ENCODE measurements around the gene MARCHF2.
A peak's percentile ranks its signal among the peaks of the same experiment; 100 is the strongest.
"Not testable (repeated sequence)": the region's sequence is repeated elsewhere in the genome, so short reads cannot be mapped to it uniquely, and the experiment has no call there.

The MARCHF2 gene

DNA sequence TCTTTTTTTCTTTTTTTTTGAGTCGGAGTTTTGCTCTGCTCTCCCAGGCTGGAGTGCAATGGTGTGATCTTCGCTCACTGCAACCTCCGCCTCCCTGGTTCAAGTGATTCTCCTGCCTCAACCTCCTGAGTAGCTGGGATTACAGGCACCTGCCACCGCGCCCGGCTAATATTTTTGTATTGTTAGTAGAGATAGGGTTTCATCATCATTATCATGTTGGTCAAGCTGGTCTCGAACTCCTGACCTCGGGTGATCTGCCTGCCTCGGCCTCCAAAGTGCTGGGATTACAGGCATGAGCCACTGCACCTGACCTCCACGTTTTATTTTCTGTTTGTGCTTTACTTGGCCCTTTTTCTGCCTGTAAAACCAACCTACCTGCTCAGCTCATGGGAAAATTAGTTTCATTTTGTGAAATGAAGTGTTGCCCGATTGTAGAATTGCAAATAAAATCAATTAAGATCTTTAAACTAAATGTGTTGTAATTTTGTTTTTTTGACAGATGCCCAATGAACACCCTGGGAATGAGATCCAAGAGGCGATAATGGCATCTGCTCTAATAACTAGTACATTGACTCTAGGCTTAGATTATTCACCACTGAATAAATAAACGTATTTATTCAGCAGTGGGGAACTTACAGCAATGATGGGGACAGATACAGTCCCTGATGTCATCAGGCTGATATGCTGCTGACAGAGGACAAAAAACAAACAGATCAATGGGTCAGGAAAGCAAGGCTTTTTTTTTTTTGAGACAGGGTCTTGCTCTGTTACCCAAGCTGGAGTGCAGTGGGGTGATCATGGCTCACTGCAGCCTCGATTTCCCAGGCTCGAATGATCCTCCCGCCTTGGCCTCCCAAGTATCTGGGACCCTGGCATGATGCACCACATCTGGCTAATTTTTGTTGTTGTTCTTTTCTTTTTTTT lies 25.2 kb upstream of the MARCHF2 start:
- DNase-seq, result no peak

- no peak for DNase-seq
These were observed 24.5 kb upstream of the MARCHF2 start for GRCh38 chr19:8388612-8388958.

- DNase-seq, result peak; percentile 98
These were observed 23.1 kb upstream of the MARCHF2 start, which contains the start of gene RAB11B for GRCh38 chr19:8389891-8390616. TSS of gene RAB11B (plus strand) at chr19:8390360. CDS start at chr19:8390417, 57 bp downstream.

DNA sequence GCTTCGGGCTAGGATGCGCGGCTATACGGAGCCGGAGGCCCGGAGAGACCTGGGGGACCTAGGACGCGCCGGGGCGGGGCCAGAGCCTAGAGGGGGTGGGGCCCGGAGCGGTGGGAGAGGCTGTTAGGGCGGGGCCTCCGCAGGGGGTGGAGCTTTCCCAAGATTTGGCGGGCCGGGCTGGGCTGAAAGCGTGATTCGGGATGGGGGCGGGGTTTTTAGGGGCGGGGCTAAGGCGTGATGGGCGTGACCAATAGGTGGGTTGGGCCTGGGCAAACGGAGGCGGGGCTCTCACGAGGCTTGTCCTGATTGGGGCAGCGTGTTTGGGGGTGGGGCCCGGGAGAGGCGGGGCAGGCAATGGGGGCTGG lies 22.5 kb upstream of the MARCHF2 start:
- DNase-seq, result peak; percentile 87

- DNase-seq, result no peak
These were observed 21.7 kb upstream of the MARCHF2 start for GRCh38 chr19:8391198-8392016.

DNA sequence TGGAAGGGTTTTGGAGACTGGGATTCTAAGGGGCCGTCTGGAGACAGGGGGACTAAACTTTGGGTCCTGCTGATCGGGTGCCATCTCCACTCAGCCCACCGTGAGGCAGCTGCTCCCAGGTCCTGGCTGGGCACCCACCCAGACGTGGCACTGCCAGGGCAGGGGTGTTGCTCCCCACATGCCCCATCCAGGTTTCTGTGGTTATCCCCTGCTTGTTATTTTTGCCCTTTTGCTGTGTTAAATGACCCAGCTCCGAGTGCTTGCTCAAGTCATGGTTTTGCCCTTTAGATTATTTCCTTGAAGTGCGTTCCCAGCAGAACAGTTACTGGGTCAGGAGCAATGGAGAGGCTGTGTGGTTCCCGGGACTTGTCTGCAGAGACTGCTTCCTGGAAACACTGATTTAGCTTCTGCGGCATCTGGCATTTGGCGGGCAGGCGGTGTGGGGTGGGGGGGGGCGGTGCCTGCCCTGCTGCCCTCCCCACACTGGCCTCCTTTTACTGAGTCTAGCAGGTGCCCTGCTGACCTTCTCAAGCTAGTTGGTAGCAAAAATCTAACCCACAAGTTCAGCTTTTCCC lies 21.0 kb upstream of the MARCHF2 start:
- DNase-seq, result no peak

- no peak for DNase-seq
These were observed 19.8 kb upstream of the MARCHF2 start for GRCh38 chr19:8393192-8393870.

DNA sequence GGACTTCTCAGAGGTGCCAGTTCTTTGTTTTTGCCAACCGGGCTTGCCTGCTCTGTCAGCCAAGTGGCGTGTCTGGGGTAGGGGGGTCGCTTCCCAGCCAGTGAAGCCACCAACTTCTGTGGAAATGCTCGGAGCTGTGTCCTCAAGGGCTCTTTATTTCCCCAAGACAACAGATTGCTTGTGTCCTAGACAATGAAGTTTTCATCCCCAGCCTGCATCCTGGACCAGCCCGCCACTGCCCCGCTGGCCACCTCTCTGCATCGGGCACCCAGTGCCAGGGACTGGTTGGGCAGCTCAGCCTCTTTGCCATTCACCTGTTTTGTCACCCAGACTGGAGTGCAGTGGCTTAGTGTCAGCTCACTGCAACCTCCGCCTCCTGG lies 19.2 kb upstream of the MARCHF2 start:
- no peak for DNase-seq

GRCh38 chr19:8395621-8396082 lies 17.5 kb upstream of the MARCHF2 start:
- DNase-seq, result no peak

DNA sequence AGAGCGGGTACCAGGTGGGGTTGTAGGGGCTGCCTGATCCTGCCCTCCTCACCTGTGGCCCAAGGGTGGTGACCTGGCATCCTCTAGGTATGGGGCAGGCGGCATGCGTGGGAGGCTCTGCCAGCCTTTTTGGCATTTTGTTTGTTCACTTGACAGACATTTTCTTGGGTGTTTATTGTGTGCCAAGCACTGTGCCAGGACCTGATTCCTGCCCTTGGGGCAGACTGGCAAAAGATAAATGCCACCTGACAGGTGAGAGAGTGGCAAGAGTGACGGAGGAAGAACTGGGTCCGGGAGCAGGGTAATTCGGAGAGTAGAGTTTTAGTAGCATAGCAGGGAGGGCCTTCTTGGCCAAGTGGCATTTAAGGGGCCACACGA lies 16.9 kb upstream of the MARCHF2 start:
- no peak for DNase-seq

- DNase-seq, result peak; percentile 70
These were observed 16.4 kb upstream of the MARCHF2 start for GRCh38 chr19:8396563-8397203.

- no peak for DNase-seq
These were observed 15.8 kb upstream of the MARCHF2 start for GRCh38 chr19:8397271-8397670.

DNA sequence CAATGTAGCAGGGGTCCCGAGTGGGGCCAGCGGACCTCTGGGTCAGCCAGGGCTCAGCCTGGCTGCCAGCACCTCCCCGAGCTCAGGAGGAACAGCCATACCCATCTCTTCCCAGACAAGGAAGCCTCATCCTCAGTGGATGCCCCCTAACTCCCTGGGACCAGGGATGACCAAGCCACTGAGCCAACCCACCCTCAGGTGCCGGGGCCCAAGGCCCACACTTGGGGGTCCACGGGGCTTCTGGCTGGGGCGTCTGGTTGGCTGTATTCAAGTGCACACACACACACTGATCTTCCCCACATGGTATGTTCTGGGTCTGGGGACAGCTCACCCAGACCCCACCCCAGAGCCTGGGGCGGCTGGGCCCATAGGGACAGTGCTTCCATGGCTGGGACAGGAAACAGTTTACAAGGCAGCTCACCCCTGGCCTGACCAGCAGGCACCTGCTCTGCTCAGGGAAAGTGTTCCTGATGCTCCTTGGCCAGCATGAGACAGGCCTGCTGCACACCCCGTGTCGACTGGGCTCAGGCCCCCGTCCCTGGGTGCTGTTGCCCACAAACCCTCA lies 15.3 kb upstream of the MARCHF2 start:
- no peak for DNase-seq

- no peak for DNase-seq
These were observed 14.8 kb upstream of the MARCHF2 start for GRCh38 chr19:8398311-8398771.

- no peak for DNase-seq
These were observed 13.4 kb upstream of the MARCHF2 start for GRCh38 chr19:8399681-8400188.

DNA sequence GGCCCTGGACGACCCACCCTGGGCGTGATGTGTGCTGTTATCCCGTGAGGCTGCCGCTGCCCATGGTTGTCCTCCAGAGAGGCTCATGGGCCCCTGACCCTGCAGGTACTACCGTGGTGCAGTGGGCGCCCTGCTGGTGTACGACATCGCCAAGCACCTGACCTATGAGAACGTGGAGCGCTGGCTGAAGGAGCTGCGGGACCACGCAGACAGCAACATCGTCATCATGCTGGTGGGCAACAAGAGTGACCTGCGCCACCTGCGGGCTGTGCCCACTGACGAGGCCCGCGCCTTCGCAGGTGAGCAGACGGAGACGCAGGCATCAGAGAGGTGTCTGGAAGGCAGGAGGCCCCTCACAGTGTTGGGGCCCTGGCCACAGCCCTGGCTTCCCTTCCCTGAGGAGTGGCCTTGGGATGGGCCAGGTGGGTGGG lies 11.1 kb upstream of the MARCHF2 start:
- no peak for DNase-seq

GRCh38 chr19:8403098-8403819 lies 9.8 kb upstream of the MARCHF2 start:
- no peak for DNase-seq

GRCh38 chr19:8403820-8404109 lies 9.3 kb upstream of the MARCHF2 start:
- no peak for DNase-seq

- no peak for DNase-seq
These were observed 8.5 kb upstream of the MARCHF2 start for GRCh38 chr19:8404391-8405151.

DNA sequence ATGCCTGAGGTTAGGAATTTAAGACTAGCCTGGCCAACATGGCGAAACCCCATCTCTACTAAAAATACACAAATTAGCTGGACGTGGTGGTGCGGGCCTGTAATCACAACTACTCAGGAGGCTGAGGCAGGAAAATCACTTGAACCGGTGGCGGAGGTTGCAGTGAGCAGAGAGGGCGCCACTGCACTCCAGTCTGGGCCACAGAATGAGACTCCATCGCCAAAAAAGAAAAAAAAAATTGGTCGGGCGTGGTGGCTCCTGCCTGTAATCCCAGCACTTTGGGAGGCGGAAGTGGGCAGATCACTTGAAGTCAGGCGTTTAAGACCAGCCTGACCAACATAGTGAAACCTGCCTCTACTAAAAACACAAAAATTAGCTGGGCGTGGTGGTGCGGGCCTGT lies 2.4 kb upstream of the MARCHF2 start:
- not testable (repeated sequence) for DNase-seq
